H1 (cell line): ENCODE data around the gene RUFY4. TPM values are rescaled to one million over a fixed set of nuclear protein-coding genes. Genes with fewer than 3 reads are reported as not detected.
A peak's percentile ranks its signal among the peaks of the same experiment; 100 is the strongest.

Experiments used
- CTCF ChIA-PET: fragments of 300-600 bp; sonication (Branson Sonifier 250); formaldehyde crosslinking; loops from one replicate; lab custom pipeline; 2021; ENCODE audit not compliant: partially characterized antibody; lab: Charles Lee
- POLR2A ChIA-PET: fragments of 300-600 bp; sonication (Branson Sonifier 250); formaldehyde crosslinking; loops from one replicate; lab custom pipeline; 2021; ENCODE audit warnings: inconsistent platforms; ENCODE audit not compliant: partially characterized antibody; lab: Charles Lee
- DNase-seq, 2 experiments: peaks; one replicate each; pipeline versions ENCODE4 v3.0.0 to v3.0.0-alpha.2; 2010 to 2022; ENCODE audit warnings: low spot score in 2 of 2, low read depth in 1 of 2, mixed read lengths in 1 of 2
- FAIRE-seq: peaks from 2 replicates; lab custom pipeline; 2011; peaks lifted over from hg19 to GRCh38; lab: Jason Lieb, UNC
- H2AFZ ChIP-seq: 2 replicates; pipeline ENCODE4 v1.8.1; 2012; ENCODE audit warnings: low read length, inconsistent platforms
- H2AK5ac ChIP-seq: 2 replicates; pipeline ENCODE4 v1.6.1; 2013; ENCODE audit warnings: low read depth, low read length
- H2BK120ac ChIP-seq: replicated peaks from 2 replicates; pipeline ENCODE3; 2013; ENCODE audit warnings: low read depth, low read length, inconsistent platforms
- H2BK12ac ChIP-seq: 2 replicates; pipeline ENCODE4 v1.6.1; 2013; ENCODE audit warnings: low read depth, low read length
- H2BK15ac ChIP-seq: 2 replicates; pipeline ENCODE4 v1.6.1; 2013; ENCODE audit warnings: low read length
- H2BK20ac ChIP-seq: 2 replicates; pipeline ENCODE4 v1.6.1; 2013; ENCODE audit warnings: low read length
- H2BK5ac ChIP-seq: 2 replicates; pipeline ENCODE4 v1.6.1; 2013; ENCODE audit warnings: low read depth, low read length
- H3K14ac ChIP-seq: 2 replicates; pipeline ENCODE4 v1.6.1; 2013; ENCODE audit warnings: inconsistent platforms; ENCODE audit not compliant: insufficient read length
- H3K18ac ChIP-seq: 2 replicates; pipeline ENCODE4 v1.6.1; 2013; ENCODE audit warnings: low read length; ENCODE audit errors: extremely low read depth
- H3K23ac ChIP-seq: 2 replicates; pipeline ENCODE4 v1.6.1; 2013; ENCODE audit warnings: inconsistent platforms; ENCODE audit not compliant: insufficient read length
- H3K23me2 ChIP-seq: 2 replicates; pipeline ENCODE4 v1.6.1; 2013; ENCODE audit warnings: low read depth, low read length
- H3K27ac ChIP-seq: 2 replicates; pipeline ENCODE4 v1.6.1; 2011; ENCODE audit warnings: low read depth, low read length, inconsistent platforms
- H3K27me3 ChIP-seq, 4 experiments: replicated peaks in 1 of 4; 1 replicate in 1 of 4; 2 replicates in 3 of 4; pipeline versions ENCODE4 v1.6.1 to v1.8.1; 2011 to 2013; ENCODE audit warnings: low read length in 3 of 4, mild to moderate bottlenecking in 3 of 4, inconsistent platforms in 2 of 4, mixed read lengths in 2 of 4, moderate library complexity in 1 of 4; ENCODE audit not compliant: control insufficient read depth in 3 of 4, insufficient read depth in 3 of 4; ENCODE audit errors: extremely low read depth in 1 of 4
- H3K36me3 ChIP-seq, 4 experiments: 2 replicates each; pipeline versions ENCODE4 v1.6.1 to v1.8.1; 2011 to 2013; ENCODE audit warnings: mild to moderate bottlenecking in 4 of 4, low read length in 3 of 4, moderate library complexity in 2 of 4, control low read depth in 1 of 4, inconsistent platforms in 1 of 4; ENCODE audit not compliant: insufficient read depth in 4 of 4, control insufficient read depth in 2 of 4
- H3K4ac ChIP-seq: replicated peaks from 2 replicates; pipeline ENCODE3; 2013; ENCODE audit warnings: low read length, low read depth, mixed read lengths, inconsistent platforms; ENCODE audit not compliant: insufficient read length
- H3K4me1 ChIP-seq, 4 experiments: replicated peaks in 1 of 4; 1 replicate in 1 of 4; 2 replicates in 3 of 4; pipeline versions ENCODE4 v1.6.1 to v1.8.1; 2011 to 2013; ENCODE audit warnings: low read length in 3 of 4, inconsistent platforms in 2 of 4, mixed read lengths in 1 of 4; ENCODE audit not compliant: insufficient read depth in 4 of 4, control insufficient read depth in 3 of 4
- H3K4me2 ChIP-seq, 2 experiments: 2 replicates each; pipeline versions ENCODE4 v1.6.1 to v1.8.1; 2011 to 2013; ENCODE audit warnings: low read depth in 2 of 2, low read length in 2 of 2, control low read depth in 1 of 2, inconsistent platforms in 1 of 2, mild to moderate bottlenecking in 1 of 2; ENCODE audit not compliant: insufficient read depth in 1 of 2
- H3K4me3 ChIP-seq, 4 experiments: fragments of 200-600, 300-600 bp in 1 of 4; sonication (generic), shearing (Covaris generic), sonication (Bioruptor Twin) in 1 of 4; 2 replicates each; pipeline versions ENCODE4 v1.5.1 to v1.8.1; 2011 to 2016; ENCODE audit warnings: low read length in 4 of 4, low read depth in 3 of 4, control low read depth in 2 of 4, inconsistent platforms in 2 of 4, mild to moderate bottlenecking in 2 of 4, mixed read lengths in 1 of 4, moderate library complexity in 1 of 4; ENCODE audit not compliant: insufficient read depth in 2 of 4; ENCODE audit errors: extremely low read depth in 1 of 4
- H3K56ac ChIP-seq: replicated peaks from 2 replicates; pipeline ENCODE3; 2013; ENCODE audit warnings: low read depth, mild to moderate bottlenecking, mixed read lengths, low read length, inconsistent platforms; ENCODE audit not compliant: insufficient read length
- H3K79me1 ChIP-seq: 2 replicates; pipeline ENCODE4 v1.6.1; 2013; ENCODE audit warnings: low read depth, low read length, control low read depth
- H3K79me2 ChIP-seq, 2 experiments: 2 replicates each; pipeline versions ENCODE4 v1.6.1 to v1.8.1; 2012 to 2013; ENCODE audit warnings: low read length in 2 of 2, mild to moderate bottlenecking in 2 of 2, inconsistent platforms in 1 of 2; ENCODE audit not compliant: insufficient read depth in 2 of 2, control insufficient read depth in 1 of 2
- H3K9ac ChIP-seq, 4 experiments: replicated peaks in 1 of 4; 1 replicate in 1 of 4; 2 replicates in 3 of 4; pipeline versions ENCODE4 v1.6.1 to v1.8.1; 2011 to 2013; ENCODE audit warnings: low read depth in 3 of 4, low read length in 3 of 4, control low read depth in 2 of 4, mild to moderate bottlenecking in 2 of 4, moderate library complexity in 2 of 4, inconsistent platforms in 1 of 4; ENCODE audit errors: extremely low read depth in 1 of 4
- H3K9me3 ChIP-seq, 2 experiments: 2 replicates each; pipeline versions ENCODE4 v1.6.1 to v1.8.1; 2012 to 2013; ENCODE audit warnings: mild to moderate bottlenecking in 2 of 2, moderate library complexity in 2 of 2, control low read depth in 1 of 2, inconsistent platforms in 1 of 2, low read depth in 1 of 2, low read length in 1 of 2, mixed read lengths in 1 of 2; ENCODE audit not compliant: insufficient read depth in 2 of 2
- H4K20me1 ChIP-seq, 2 experiments: replicated peaks in 1 of 2; 2 replicates each; pipeline versions ENCODE3 to v1.8.1; 2011 to 2013; ENCODE audit warnings: inconsistent platforms in 2 of 2, low read length in 2 of 2, mild to moderate bottlenecking in 1 of 2; ENCODE audit not compliant: insufficient read depth in 2 of 2, control insufficient read depth in 1 of 2
- H4K5ac ChIP-seq: 2 replicates; pipeline ENCODE4 v1.6.1; 2013; ENCODE audit warnings: low read length, low read depth, mixed read lengths, inconsistent platforms; ENCODE audit not compliant: insufficient read length
- H4K8ac ChIP-seq: 2 replicates; pipeline ENCODE4 v1.8.0; 2013; ENCODE audit warnings: mild to moderate bottlenecking, moderate library complexity, low read length, inconsistent platforms; ENCODE audit not compliant: insufficient read depth; ENCODE audit errors: extremely low read depth
- H4K91ac ChIP-seq: replicated peaks from 2 replicates; pipeline ENCODE3; 2013; ENCODE audit warnings: low read length, mixed read lengths, inconsistent platforms; ENCODE audit not compliant: insufficient read length
- ATF2 ChIP-seq: IDR thresholded peaks from 2 replicates; pipeline ENCODE4 v1.6.1; 2012; ENCODE audit warnings: low read length, inconsistent platforms
- CEBPB ChIP-seq: IDR thresholded peaks from 2 replicates; pipeline ENCODE4 v1.6.1; 2012; ENCODE audit warnings: low read depth, low read length
- CHD1 ChIP-seq: IDR thresholded peaks from 2 replicates; pipeline ENCODE4 v1.6.1; 2012; ENCODE audit warnings: low read depth, low read length, improper control_type of control experiment
- CHD2 ChIP-seq: IDR thresholded peaks from 2 replicates; pipeline ENCODE4 v1.6.1; 2012; ENCODE audit warnings: low read length, improper control_type of control experiment
- E2F6 ChIP-seq: IDR thresholded peaks from 2 replicates; pipeline ENCODE4 v1.6.1; 2012; ENCODE audit warnings: inconsistent platforms
- EGR1 ChIP-seq: IDR thresholded peaks from 2 replicates; pipeline ENCODE4 v1.6.1; 2011; ENCODE audit warnings: low read depth, low read length, borderline replicate concordance
- POLR2AphosphoS5 ChIP-seq: IDR thresholded peaks from 2 replicates; pipeline ENCODE4 v1.6.1; 2011; ENCODE audit warnings: low read depth, low read length
- RFX5 ChIP-seq: IDR thresholded peaks from 2 replicates; pipeline ENCODE4 v1.6.1; 2011; ENCODE audit warnings: low read depth, low read length, improper control_type of control experiment, borderline replicate concordance
- SP1 ChIP-seq: IDR thresholded peaks from 2 replicates; pipeline ENCODE4 v1.6.1; 2011; ENCODE audit warnings: low read depth, low read length
- SRF ChIP-seq: IDR thresholded peaks from 2 replicates; pipeline ENCODE4 v1.6.1; 2011; ENCODE audit warnings: mild to moderate bottlenecking, low read depth, low read length, moderate library complexity
- TAF1 ChIP-seq: IDR thresholded peaks from 2 replicates; pipeline ENCODE4 v1.6.1; 2011; ENCODE audit warnings: mild to moderate bottlenecking, low read depth, low read length
- TBP ChIP-seq: IDR thresholded peaks from 2 replicates; pipeline ENCODE4 v1.6.1; 2011; ENCODE audit warnings: low read depth, low read length, improper control_type of control experiment
- ZNF274 ChIP-seq: IDR thresholded peaks from 2 replicates; pipeline ENCODE4 v1.7.0; 2012; ENCODE audit warnings: low read length, borderline replicate concordance; ENCODE audit errors: extremely low read depth
- WGBS, 2 experiments: shearing (Covaris generic) in 1 of 2; methylation state at CpG; one replicate each; pipeline versions ENCODE4 v1.1.6 to v1.1.7; 2013 to 2015; ENCODE audit warnings: low lambda C conversion rate in 2 of 2, mixed read lengths in 2 of 2, inconsistent platforms in 1 of 2, low coverage in 1 of 2, missing lambda C conversion rate in 1 of 2; ENCODE audit not compliant: insufficient replicate concordance in 2 of 2, insufficient coverage in 1 of 2, insufficient read length in 1 of 2; ENCODE audit errors: extremely low coverage in 1 of 2, missing lambda C conversion rate in 1 of 2; 5-methylcytosine and 5-hydroxymethylcytosine counted together
- polyA plus RNA-seq, 7 experiments: library from polyadenylated mRNA; depleted of rRNA in 3 of 7; stranded (reverse) in 5 of 7; unstranded in 2 of 7; fragments of >200 nt in 5 of 7; fragments of 200-250 nt in 2 of 7; gene quantifications; 1 replicate in 5 of 7; 2 replicates in 1 of 7; 4 replicates in 1 of 7; pipeline versions ENCODE4 v1.2.1 to v1.2.3, GENCODE V29; 2011 to 2013; ENCODE audit warnings: missing spikeins in 2 of 7, mixed read lengths in 2 of 7
- total RNA-seq: library from RNA; stranded (reverse); fragmentation: NEBNext Ultra II Directional; extraction: Animal tissue kit (Norgen Biotek cat#: 25700); gene quantifications from 2 replicates; pipeline ENCODE4 v1.2.1, GENCODE V29; 2021

Gene RUFY4
- total and polyA plus RNA-seq, 2 of the 8 experiments (the other 6 are each of a cell fraction or from before 2014, with no cell fraction given) = 0.32 to 0.38 TPM

DNA sequence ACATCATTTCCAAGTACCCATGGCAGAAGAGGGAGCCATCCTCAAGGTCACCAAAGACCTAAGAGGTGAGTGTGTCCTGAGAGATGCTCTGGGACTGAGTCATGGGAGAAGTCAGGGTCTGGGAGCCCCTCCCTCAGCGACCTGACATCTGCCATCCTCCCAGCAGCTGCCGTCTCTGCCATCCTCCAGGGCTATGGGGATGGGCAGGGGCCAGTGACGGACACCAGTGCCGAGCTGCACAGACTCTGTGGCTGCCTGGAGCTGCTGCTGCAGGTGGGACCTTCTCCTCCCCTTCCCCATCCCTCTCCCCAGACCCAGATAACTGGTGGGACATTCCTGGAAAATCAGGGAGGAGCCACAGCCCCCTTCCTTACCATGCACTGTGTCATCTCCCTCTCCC, 1.5 kb downstream of the RUFY4 start:
- H3K36me3 ChIP-seq = no peaks in the 10 kb centered on the region
- H3K14ac ChIP-seq = no peak overlapping the region
- H3K4me1 ChIP-seq = peaks cover 0 to 10% (median 6%) of the 10 kb centered on the region in 4 experiments; a peak in 5 of 7 replicates
- H3K4me2 ChIP-seq = no peak overlapping the region
- H3K4me3 ChIP-seq = no peak overlapping the region
- FAIRE-seq (no peak), DNase-seq (no peak)
- H3K23ac ChIP-seq = no peak overlapping the region
- WGBS, 2 experiments = 73% methylated on average over 3 of the region's 4 CpGs; no CpG with 5 or more reads in 1 of the 2 experiments
- no peaks in the 10 kb centered on the region for H4K20me1 ChIP-seq
- no peak overlapping the region for H3K9ac ChIP-seq
- no peak overlapping the region for H2BK20ac ChIP-seq
- no peak overlapping the region for H3K4ac ChIP-seq
- ChIA-PET POLR2A (interaction anchor here (1.0 kb wide), 1 partner anchor 10 kb away, joined by 3 read pairs; no protein-coding TSS in a partner anchor), CTCF (interaction anchor here (0.7 to 4.6 kb wide), 10 partner anchors 8 to 284 kb away, joined by 3 to 17 read pairs (median 6); no protein-coding TSS in a partner anchor)
- H2BK120ac ChIP-seq = no peak overlapping the region
- no peaks in the 10 kb centered on the region for H3K79me1 ChIP-seq
- H3K23me2 ChIP-seq = no peaks in the 10 kb centered on the region
- H3K27me3 ChIP-seq = peaks cover 0 to 5% (median 3%) of the 10 kb centered on the region in 4 experiments; a peak in 4 of 7 replicates
- H4K91ac ChIP-seq = no peak overlapping the region
- H3K9me3 ChIP-seq = no peaks in the 10 kb centered on the region
- peak overlapping the region; percentile 75; the same call in 1 of the 2 replicates for H2AK5ac ChIP-seq
- H2AFZ ChIP-seq = no peak overlapping the region
- H3K56ac ChIP-seq = no peak overlapping the region
- H2BK15ac ChIP-seq = no peak overlapping the region
- H4K8ac ChIP-seq = no peak overlapping the region
- no peaks in the 10 kb centered on the region for H3K79me2 ChIP-seq
- H2BK12ac ChIP-seq = no peak overlapping the region
- H3K27ac ChIP-seq = no peak overlapping the region
- no peak overlapping the region for H3K18ac ChIP-seq
- H4K5ac ChIP-seq = no peak overlapping the region
- no peak overlapping the region for H2BK5ac ChIP-seq
- TF ChIP-seq EGR1 (no peak), ZNF274 (no peak), CHD2 (no peak), SP1 (no peak), POLR2AphosphoS5 (no peak), TBP (no peak), RFX5 (no peak), ATF2 (no peak), E2F6 (no peak), CEBPB (no peak), TAF1 (no peak), CHD1 (no peak), SRF (no peak)
